DND-41 (cell line): ENCODE measurements around the gene PIRT.

Source experiments
- CTCF ChIP-seq: IDR thresholded peaks from 2 replicates; pipeline ENCODE4 v1.5.1; 2012; ENCODE audit warnings: borderline replicate concordance, low read length, moderate library complexity, mild to moderate bottlenecking; ENCODE audit not compliant: poor library complexity, severe bottlenecking; ENCODE audit errors: extremely low read depth
- EZH2 ChIP-seq: IDR thresholded peaks from 3 replicates; pipeline ENCODE4 v1.6.1; 2012; ENCODE audit warnings: borderline replicate concordance, low read depth, mild to moderate bottlenecking, moderate library complexity, low read length, inconsistent platforms; ENCODE audit not compliant: severe bottlenecking

- TF ChIP-seq CTCF = no peak
- TF ChIP-seq EZH2 = no peak
Observed at GRCh38 chr17:10809605-10810004, 28.3 kb downstream of the PIRT start.
